A172 (cell line): ENCODE results near the gene PLEKHM1. TPM values are rescaled to one million over a fixed set of nuclear protein-coding genes. Genes with fewer than 3 reads are reported as not detected.
"Not testable (repeated sequence)": the region's sequence is repeated elsewhere in the genome, so short reads cannot be mapped to it uniquely, and the experiment has no call there.

ENCODE experiments used
- DNase-seq: peaks from one replicate; pipeline ENCODE4 v3.0.0-alpha.2; 2015; ENCODE audit warnings: low spot score
- total RNA-seq: library from RNA; depleted of rRNA; stranded (reverse); fragments of >200 nt; shearing (Covaris generic); gene quantifications from 2 replicates; pipeline ENCODE4 v1.2.3, GENCODE V29; 2014

PLEKHM1 gene
- total RNA-seq, 1 experiment from 2014 or later: 15.7 TPM

GRCh38 chr17:45441526-45442310 is 48.8 kb downstream of the PLEKHM1 start:
- no peak for DNase-seq

GRCh38 chr17:45440839-45441515 is 49.5 kb downstream of the PLEKHM1 start:
- DNase-seq: not testable (repeated sequence)

- DNase-seq: no peak
Measured at GRCh38 chr17:45440161-45440778, 50.3 kb downstream of the PLEKHM1 start.

GRCh38 chr17:45438931-45439610 is 51.5 kb downstream of the PLEKHM1 start:
- DNase-seq: no peak

- DNase-seq: no peak
Measured at GRCh38 chr17:45437465-45438283, 52.8 kb downstream of the PLEKHM1 start.

- no peak for DNase-seq
Measured at GRCh38 chr17:45436625-45437464, 53.7 kb downstream of the PLEKHM1 start.

GRCh38 chr17:45436161-45436560 is 54.4 kb downstream of the PLEKHM1 start:
- DNase-seq: no peak

GRCh38 chr17:45435481-45435880 is 55.0 kb downstream of the PLEKHM1 start:
- DNase-seq: no peak

GRCh38 chr17:45433159-45433535 is 57.4 kb downstream of the PLEKHM1 start:
- DNase-seq: no peak

- no peak for DNase-seq
Measured at GRCh38 chr17:45432405-45433158, 57.9 kb downstream of the PLEKHM1 start, which contains the start of gene ARHGAP27. ARHGAP27 (minus strand) TSS chr17:45432870; CDS start chr17:45430279, 2,591 bp downstream.

- peak; percentile 34 for DNase-seq
Measured at GRCh38 chr17:45431531-45432404, 58.8 kb downstream of the PLEKHM1 start.

- no peak for DNase-seq
Measured at GRCh38 chr17:45430738-45431530, 59.6 kb downstream of the PLEKHM1 start.

GRCh38 chr17:45430006-45430737 is 60.3 kb downstream of the PLEKHM1 start:
- DNase-seq: no peak

GRCh38 chr17:45429339-45430005 is 61.0 kb downstream of the PLEKHM1 start:
- DNase-seq: no peak

GRCh38 chr17:45428931-45429338 is 61.6 kb downstream of the PLEKHM1 start:
- DNase-seq: no peak

- peak; percentile 61 for DNase-seq
Measured at GRCh38 chr17:45428050-45428617, 62.4 kb downstream of the PLEKHM1 start.
